AG04450 (cell line): ENCODE measurements around the gene WASF3. TPM values are rescaled to one million over a fixed set of nuclear protein-coding genes. Genes with fewer than 3 reads are reported as not detected.

ENCODE experiments used
- CTCF ChIA-PET: fragments of 300-600, 350-600 bp; formaldehyde crosslinking; extraction: SDS; loops from one replicate; lab custom pipeline; 2022; ENCODE audit warnings: antibody characterized with exemption, inconsistent platforms; lab: Charles Lee
- POLR2A ChIA-PET: fragments of 350-600 bp; formaldehyde crosslinking; extraction: SDS; loops from one replicate; lab custom pipeline; 2021; ENCODE audit warnings: antibody characterized with exemption, inconsistent platforms; lab: Yijun Ruan, JAX
- DNase-seq: peaks from one replicate; pipeline ENCODE4 v3.0.0-alpha.2; 2011; ENCODE audit warnings: low read depth, low spot score
- H3K27ac ChIP-seq: one replicate; pipeline ENCODE4 v1.5.1; 2012; ENCODE audit warnings: low read depth, low read length, control low read depth
- H3K27me3 ChIP-seq: one replicate; pipeline ENCODE4 v1.6.0; 2012; ENCODE audit warnings: low read length; ENCODE audit not compliant: control insufficient read depth, insufficient read depth
- H3K4me3 ChIP-seq: 2 replicates; pipeline ENCODE4 v1.5.1; 2011; ENCODE audit warnings: mild to moderate bottlenecking, low read depth, low read length, control low read depth
- H3K9me3 ChIP-seq: 2 replicates; pipeline ENCODE4 v1.5.1; 2012; ENCODE audit warnings: low read length; ENCODE audit not compliant: control insufficient read depth, insufficient read depth
- polyA plus RNA-seq: library from polyadenylated mRNA; depleted of rRNA; stranded (reverse); fragments of >200 nt; gene quantifications from 2 replicates; pipeline ENCODE4 v1.2.3, GENCODE V29; 2011
- TF ChIP-seq, protein P1 (sequence below): IDR thresholded peaks from 2 replicates; pipeline ENCODE4 v1.5.1; 2011; ENCODE audit warnings: low read depth, low read length, control low read depth, inconsistent platforms

Gene WASF3
- polyA plus RNA-seq, 1 experiment = 11.3 TPM

DNA sequence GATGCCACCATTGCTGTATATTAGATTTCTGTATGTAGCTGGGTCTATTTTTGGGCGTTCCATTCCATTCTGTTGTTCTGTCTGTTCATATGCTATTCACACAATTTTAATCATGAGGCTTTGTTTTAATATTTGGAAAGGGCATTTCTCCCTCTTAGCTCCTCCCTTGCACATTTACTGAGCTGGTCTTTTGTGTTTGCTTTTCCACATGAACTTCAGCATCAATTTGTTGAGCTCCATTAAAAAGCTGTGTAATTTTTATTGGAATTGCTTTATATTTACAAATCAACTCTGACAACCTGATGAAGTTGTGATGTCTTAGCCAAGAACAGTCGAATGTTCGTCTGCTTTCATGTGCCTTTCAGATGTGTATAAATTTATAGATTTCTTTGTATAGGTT is 14.0 kb downstream of the WASF3 start:
- Histone ChIP-seq H3K4me3 (no peak overlapping the region), H3K27ac (no peak overlapping the region), H3K27me3 (no peaks in the 10 kb centered on the region), H3K9me3 (no peaks in the 10 kb centered on the region)
- POLR2A ChIA-PET = no interaction called here
- DNase-seq = no peak
- CTCF ChIA-PET = interaction anchor here (1.7 kb wide), 1 partner anchor 127 kb away, joined by 5 read pairs; no protein-coding TSS in a partner anchor
- TF ChIP-seq, protein P1, sequence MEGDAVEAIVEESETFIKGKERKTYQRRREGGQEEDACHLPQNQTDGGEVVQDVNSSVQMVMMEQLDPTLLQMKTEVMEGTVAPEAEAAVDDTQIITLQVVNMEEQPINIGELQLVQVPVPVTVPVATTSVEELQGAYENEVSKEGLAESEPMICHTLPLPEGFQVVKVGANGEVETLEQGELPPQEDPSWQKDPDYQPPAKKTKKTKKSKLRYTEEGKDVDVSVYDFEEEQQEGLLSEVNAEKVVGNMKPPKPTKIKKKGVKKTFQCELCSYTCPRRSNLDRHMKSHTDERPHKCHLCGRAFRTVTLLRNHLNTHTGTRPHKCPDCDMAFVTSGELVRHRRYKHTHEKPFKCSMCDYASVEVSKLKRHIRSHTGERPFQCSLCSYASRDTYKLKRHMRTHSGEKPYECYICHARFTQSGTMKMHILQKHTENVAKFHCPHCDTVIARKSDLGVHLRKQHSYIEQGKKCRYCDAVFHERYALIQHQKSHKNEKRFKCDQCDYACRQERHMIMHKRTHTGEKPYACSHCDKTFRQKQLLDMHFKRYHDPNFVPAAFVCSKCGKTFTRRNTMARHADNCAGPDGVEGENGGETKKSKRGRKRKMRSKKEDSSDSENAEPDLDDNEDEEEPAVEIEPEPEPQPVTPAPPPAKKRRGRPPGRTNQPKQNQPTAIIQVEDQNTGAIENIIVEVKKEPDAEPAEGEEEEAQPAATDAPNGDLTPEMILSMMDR = no peak

DNA sequence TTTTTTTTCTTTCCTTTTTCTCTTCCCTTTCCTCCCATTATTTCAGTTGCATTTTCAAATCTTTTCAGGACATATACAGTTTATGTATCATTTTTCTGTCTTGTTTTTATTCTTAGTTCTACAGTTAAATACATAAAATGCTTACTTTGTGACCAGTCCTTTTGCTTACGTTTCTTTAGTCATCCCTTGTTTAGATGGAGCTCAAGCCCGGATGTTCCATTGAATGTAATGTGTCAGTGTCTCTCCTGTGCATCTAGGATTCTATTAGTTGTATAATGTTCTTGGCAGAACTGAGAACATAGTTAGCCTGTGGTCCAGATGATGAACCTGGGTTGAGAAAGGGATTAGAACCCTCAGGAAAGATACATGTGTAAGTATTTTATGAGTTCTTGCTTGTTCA is 17.8 kb downstream of the WASF3 start:
- TF ChIP-seq, protein P1 = no peak
- no peaks in the 10 kb centered on the region for H3K27me3 ChIP-seq
- POLR2A ChIA-PET = interaction anchor here (0.5 kb wide), 1 partner anchor 388 kb away, joined by 6 read pairs; no protein-coding TSS in a partner anchor
- H3K9me3 ChIP-seq = no peaks in the 10 kb centered on the region; the same call in 1 of the 2 replicates
- DNase-seq = no peak
- no peak overlapping the region for H3K4me3 ChIP-seq
- CTCF ChIA-PET = no interaction called here
- no peak overlapping the region for H3K27ac ChIP-seq

DNA sequence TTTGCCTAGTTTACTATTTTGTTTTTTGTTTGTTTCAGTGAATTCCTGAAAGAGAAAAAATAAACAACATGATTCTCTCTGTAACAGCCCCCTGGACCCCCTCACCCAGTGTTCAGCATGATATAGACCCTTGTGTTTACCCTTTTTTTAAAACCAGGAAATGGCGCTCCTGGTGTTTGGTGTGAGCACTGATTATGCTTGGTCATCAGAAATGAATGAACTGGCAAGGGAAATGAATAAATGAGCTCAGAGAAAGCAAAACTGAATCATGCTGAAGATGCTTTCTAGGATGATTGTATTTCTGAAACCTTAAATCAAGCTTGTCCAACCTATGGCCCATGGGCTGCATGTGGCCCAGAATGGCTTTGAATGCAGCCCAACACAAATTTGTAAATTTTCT is 22.1 kb downstream of the WASF3 start:
- no peak overlapping the region for H3K27ac ChIP-seq
- H3K4me3 ChIP-seq = no peak overlapping the region
- ChIA-PET POLR2A (no interaction called here), CTCF (interaction anchor here (1.4 to 1.6 kb wide), 2 partner anchors 78 to 100 kb away, joined by 3 to 6 read pairs; no protein-coding TSS in a partner anchor)
- H3K27me3 ChIP-seq = no peaks in the 10 kb centered on the region
- TF ChIP-seq, protein P1 = no peak
- H3K9me3 ChIP-seq = no peaks in the 10 kb centered on the region; the same call in 1 of the 2 replicates
- DNase-seq = no peak

DNA sequence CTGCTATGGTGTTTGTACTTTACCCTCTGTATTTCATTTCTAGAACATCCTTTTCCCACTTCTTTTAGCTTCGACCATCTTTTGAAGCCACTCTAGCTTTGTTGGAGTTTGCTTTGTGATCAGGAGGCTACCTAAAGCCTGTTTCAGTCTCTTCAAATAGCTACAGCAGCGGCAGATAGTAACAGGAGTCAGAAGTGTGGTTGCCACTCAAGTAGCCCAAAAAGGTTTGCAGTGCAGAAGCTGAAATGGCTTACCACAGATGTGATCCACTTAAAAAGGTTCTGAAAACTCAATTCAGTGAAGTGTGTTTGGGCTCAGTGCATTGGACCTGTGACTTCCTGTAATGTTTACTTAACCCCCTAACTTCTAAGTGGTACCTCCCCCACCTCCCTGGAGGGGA is 26.2 kb downstream of the WASF3 start:
- ChIA-PET POLR2A (no interaction called here), CTCF (no interaction called here)
- TF ChIP-seq, protein P1 = no peak
- DNase-seq = no peak
- Histone ChIP-seq H3K27ac (no peak overlapping the region), H3K27me3 (no peaks in the 10 kb centered on the region), H3K9me3 (no peaks in the 10 kb centered on the region), H3K4me3 (no peak overlapping the region)

DNA sequence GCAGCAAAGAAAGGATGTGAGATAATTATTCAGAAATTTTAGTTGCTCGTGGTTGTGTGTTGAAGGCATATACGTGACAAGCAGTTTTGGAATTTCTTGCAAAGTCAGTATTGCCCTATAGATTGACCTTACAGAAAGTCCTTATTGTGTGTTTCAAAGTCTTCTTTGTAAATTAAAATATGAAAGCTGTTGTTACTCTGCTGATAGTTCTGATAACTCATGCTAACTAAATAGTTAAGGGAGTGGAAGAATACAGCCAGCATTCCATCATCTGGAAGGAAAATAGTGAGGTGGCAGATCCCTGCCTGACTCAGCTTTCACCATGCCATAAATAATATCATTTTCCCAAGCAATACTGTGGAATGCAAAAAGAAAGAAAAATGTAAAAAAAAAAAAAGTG is 27.2 kb downstream of the WASF3 start:
- ChIA-PET CTCF (no interaction called here), POLR2A (no interaction called here)
- TF ChIP-seq, protein P1 = no peak
- H3K27ac ChIP-seq = no peak overlapping the region
- no peak overlapping the region for H3K4me3 ChIP-seq
- DNase-seq = no peak
- H3K9me3 ChIP-seq = no peaks in the 10 kb centered on the region
- no peaks in the 10 kb centered on the region for H3K27me3 ChIP-seq
